Chondrocyte (in vitro differentiated cells): ENCODE results near the gene NIPAL4. TPM values are rescaled to one million over a fixed set of nuclear protein-coding genes. Genes with fewer than 3 reads are reported as not detected.
"Not testable (repeated sequence)": the region's sequence is repeated elsewhere in the genome, so short reads cannot be mapped to it uniquely, and the experiment has no call there.

Experiments
- DNase-seq: peaks from one replicate; pipeline ENCODE4 v3.0.0; 2021; ENCODE audit warnings: mixed read lengths, low spot score
- H3K27ac Mint-ChIP-seq: one replicate; pipeline ENCODE4 v1.8.0; 2021; ENCODE audit warnings: mild to moderate bottlenecking, moderate library complexity, mixed read lengths; ENCODE audit not compliant: unreplicated experiment
- H3K27me3 Mint-ChIP-seq: 2 replicates; pipeline ENCODE4 v1.8.0; 2021; ENCODE audit warnings: low read depth, mixed read lengths
- H3K36me3 Mint-ChIP-seq: 2 replicates; pipeline ENCODE4 v1.8.0; 2021; ENCODE audit warnings: low read depth, mixed read lengths
- H3K4me1 Mint-ChIP-seq: 2 replicates; pipeline ENCODE4 v1.8.0; 2021; ENCODE audit warnings: low read depth, mild to moderate bottlenecking, mixed read lengths
- H3K4me3 Mint-ChIP-seq: one replicate; pipeline ENCODE4 v1.8.0; 2021; ENCODE audit warnings: mild to moderate bottlenecking, moderate library complexity, mixed read lengths; ENCODE audit not compliant: unreplicated experiment
- H3K9me3 Mint-ChIP-seq: 2 replicates; pipeline ENCODE4 v1.8.0; 2021; ENCODE audit warnings: low read depth, mixed read lengths
- total RNA-seq: library from RNA; stranded (reverse); gene quantifications from 3 replicates; pipeline ENCODE4 v1.2.1, GENCODE V29; 2021
- TF ChIP-seq, protein P1 (sequence below): fragments of 200-600 bp; sonication (generic); IDR thresholded peaks from 2 replicates; pipeline ENCODE4 v1.5.0; 2021; ENCODE audit warnings: antibody characterized with exemption, mild to moderate bottlenecking, moderate library complexity

Gene NIPAL4
- total RNA-seq, 1 donor from 2014 or later: 0.60 TPM

- peaks cover 6% of the 10 kb centered on the region for H3K4me1 Mint-ChIP-seq
Observed at GRCh38 chr5:157481666-157482065, 21.7 kb downstream of the NIPAL4 start.

GRCh38 chr5:157482702-157483101 is 22.7 kb downstream of the NIPAL4 start:
- not testable (repeated sequence) for H3K4me3 Mint-ChIP-seq, H3K9me3 Mint-ChIP-seq, DNase-seq, H3K27me3 Mint-ChIP-seq, H3K27ac Mint-ChIP-seq, H3K4me1 Mint-ChIP-seq
- peaks cover 29% of the 10 kb centered on the region for H3K36me3 Mint-ChIP-seq

More at GRCh38 chr5:157481666-157482065, 21.7 kb downstream of the NIPAL4 start:
- Mint-ChIP-seq H3K4me3 (no peak overlapping the region), H3K27me3 (no peaks in the 10 kb centered on the region), H3K36me3 (peaks cover 25% of the 10 kb centered on the region), H3K27ac (no peak overlapping the region), H3K9me3 (no peaks in the 10 kb centered on the region)
- TF ChIP-seq, protein P1, sequence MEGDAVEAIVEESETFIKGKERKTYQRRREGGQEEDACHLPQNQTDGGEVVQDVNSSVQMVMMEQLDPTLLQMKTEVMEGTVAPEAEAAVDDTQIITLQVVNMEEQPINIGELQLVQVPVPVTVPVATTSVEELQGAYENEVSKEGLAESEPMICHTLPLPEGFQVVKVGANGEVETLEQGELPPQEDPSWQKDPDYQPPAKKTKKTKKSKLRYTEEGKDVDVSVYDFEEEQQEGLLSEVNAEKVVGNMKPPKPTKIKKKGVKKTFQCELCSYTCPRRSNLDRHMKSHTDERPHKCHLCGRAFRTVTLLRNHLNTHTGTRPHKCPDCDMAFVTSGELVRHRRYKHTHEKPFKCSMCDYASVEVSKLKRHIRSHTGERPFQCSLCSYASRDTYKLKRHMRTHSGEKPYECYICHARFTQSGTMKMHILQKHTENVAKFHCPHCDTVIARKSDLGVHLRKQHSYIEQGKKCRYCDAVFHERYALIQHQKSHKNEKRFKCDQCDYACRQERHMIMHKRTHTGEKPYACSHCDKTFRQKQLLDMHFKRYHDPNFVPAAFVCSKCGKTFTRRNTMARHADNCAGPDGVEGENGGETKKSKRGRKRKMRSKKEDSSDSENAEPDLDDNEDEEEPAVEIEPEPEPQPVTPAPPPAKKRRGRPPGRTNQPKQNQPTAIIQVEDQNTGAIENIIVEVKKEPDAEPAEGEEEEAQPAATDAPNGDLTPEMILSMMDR: no peak
- DNase-seq: no peak

GRCh38 chr5:157484768-157485167 is 24.8 kb downstream of the NIPAL4 start:
- no peaks in the 10 kb centered on the region for H3K9me3 Mint-ChIP-seq
- peaks cover 31% of the 10 kb centered on the region for H3K36me3 Mint-ChIP-seq
- no peaks in the 10 kb centered on the region for H3K4me1 Mint-ChIP-seq
- TF ChIP-seq, protein P1: no peak
- DNase-seq: no peak
- no peak overlapping the region for H3K4me3 Mint-ChIP-seq
- no peaks in the 10 kb centered on the region for H3K27me3 Mint-ChIP-seq
- no peak overlapping the region for H3K27ac Mint-ChIP-seq

DNA sequence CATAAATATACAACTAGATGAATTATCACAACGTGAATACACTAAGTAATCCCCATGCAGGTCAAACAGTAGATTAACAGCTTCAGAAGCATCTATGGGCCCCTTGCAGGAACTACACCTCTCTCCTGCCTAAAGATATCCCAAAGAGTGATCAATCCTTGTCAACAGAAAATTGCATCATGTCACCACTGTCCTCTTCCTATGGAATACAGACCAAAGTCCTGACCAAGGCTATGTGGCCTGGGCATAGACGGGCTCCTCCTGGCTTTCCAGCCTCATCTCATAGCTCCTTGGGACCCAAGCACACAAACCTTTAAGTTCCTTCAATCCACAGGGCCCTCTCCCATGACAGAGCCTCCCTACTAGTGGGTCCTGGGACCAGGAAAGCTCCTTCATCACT is 25.3 kb downstream of the NIPAL4 start:
- DNase-seq: no peak
- Mint-ChIP-seq H3K9me3 (no peaks in the 10 kb centered on the region), H3K27me3 (no peaks in the 10 kb centered on the region), H3K27ac (no peak overlapping the region), H3K4me1 (no peaks in the 10 kb centered on the region), H3K4me3 (no peak overlapping the region), H3K36me3 (peaks cover 29% of the 10 kb centered on the region)
- TF ChIP-seq, protein P1: no peak

- Mint-ChIP-seq H3K9me3 (no peaks in the 10 kb centered on the region), H3K4me1 (no peaks in the 10 kb centered on the region), H3K4me3 (no peak overlapping the region), H3K27ac (peak overlapping the region; percentile 50), H3K27me3 (no peaks in the 10 kb centered on the region), H3K36me3 (peaks cover 30% of the 10 kb centered on the region)
- DNase-seq: no peak
- TF ChIP-seq, protein P1: no peak
Observed at GRCh38 chr5:157485811-157486210, 25.8 kb downstream of the NIPAL4 start.

- TF ChIP-seq, protein P1: no peak
- Mint-ChIP-seq H3K36me3 (peaks cover 30% of the 10 kb centered on the region), H3K27ac (no peak overlapping the region), H3K27me3 (no peaks in the 10 kb centered on the region), H3K4me1 (no peaks in the 10 kb centered on the region), H3K4me3 (no peak overlapping the region), H3K9me3 (no peaks in the 10 kb centered on the region)
- no peak for DNase-seq
Observed at GRCh38 chr5:157486221-157486681, 26.2 kb downstream of the NIPAL4 start.
